Stimulated activated CD8-positive, alpha-beta memory T cell treated with anti-CD3 and anti-CD28 coated beads, Interleukin-7, amount 100 ng/mL, for 48 hours (primary cell): Measurements from ENCODE around the gene ZDHHC14.

ENCODE experiments used
- DNase-seq, 2 donors: peaks; one replicate each; pipeline ENCODE4 v3.0.0-alpha.2; 2020; ENCODE audit warnings: low read depth in 1 of 2; ENCODE audit errors: extremely low read depth in 1 of 2

Gene ZDHHC14

GRCh38 chr6:157653521-157653920 lies 272.5 kb downstream of the ZDHHC14 start:
- no peak for DNase-seq

DNA sequence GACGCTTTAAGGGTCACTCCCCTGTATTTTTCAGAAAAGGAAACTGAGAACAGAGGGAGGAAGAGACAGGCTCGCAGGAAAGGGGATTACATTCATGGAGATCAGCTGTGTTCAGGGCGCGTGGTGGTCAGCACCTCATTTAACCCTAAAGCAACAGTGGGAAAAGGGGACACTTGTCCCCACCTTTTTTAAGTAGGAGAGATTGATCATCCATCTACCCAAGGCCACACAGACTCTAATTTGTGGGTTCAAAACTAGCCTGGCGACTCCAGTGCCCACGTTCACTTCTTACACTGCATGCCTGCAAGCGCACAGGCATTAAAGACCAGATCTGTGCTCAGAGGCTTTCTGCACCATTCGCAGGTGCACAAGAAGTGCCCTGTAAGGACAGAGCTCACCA lies 274.1 kb downstream of the ZDHHC14 start:
- DNase-seq = no peak

DNA sequence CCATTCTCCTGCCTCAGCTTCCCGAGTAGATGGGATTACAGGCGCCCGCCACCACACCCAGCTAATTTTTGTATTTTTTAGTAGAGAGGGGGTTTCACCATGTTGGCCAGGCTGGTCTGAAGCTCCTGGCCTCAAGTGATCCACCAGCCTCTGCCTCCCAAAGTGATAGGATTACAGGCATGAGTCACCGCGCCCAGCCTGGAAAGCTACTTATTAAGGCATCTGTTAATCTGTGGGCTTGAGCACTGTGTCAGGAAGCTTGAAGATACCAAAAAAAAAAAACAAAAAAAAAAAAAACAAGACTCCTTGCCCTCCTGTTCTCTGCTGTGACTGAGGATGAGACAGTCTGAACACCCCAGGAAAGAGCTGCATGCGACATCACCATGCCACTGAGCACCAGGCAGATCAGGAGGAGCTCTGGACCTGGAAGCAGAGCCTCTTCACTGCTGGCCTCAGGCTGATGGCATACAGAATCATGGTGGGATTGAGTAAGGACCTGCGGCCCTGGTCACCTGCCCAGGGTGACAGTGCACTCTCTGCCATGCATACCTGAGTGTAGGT lies 275.5 kb downstream of the ZDHHC14 start:
- no peak for DNase-seq

DNA sequence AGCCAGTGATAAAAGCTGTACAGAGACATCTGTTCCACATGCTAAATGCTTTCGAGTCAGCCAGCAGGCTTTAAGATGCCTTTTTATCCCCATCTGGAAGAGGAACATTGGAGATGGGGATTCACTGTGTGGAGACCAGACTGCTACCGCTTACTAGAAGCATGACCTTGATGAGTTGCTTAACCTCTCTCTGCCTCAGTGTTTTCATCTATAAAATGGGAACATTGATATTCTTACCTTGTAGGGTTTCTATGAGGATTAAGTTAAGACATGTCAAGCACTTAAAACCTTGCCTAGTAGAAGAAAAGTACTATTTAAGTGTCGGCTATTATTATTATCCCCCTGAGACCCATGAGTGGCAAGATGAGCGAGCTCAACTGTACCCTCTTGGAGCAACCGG lies 276.8 kb downstream of the ZDHHC14 start:
- DNase-seq = no peak

- no peak for DNase-seq
Measured at GRCh38 chr6:157658301-157658700, 277.3 kb downstream of the ZDHHC14 start.

DNA sequence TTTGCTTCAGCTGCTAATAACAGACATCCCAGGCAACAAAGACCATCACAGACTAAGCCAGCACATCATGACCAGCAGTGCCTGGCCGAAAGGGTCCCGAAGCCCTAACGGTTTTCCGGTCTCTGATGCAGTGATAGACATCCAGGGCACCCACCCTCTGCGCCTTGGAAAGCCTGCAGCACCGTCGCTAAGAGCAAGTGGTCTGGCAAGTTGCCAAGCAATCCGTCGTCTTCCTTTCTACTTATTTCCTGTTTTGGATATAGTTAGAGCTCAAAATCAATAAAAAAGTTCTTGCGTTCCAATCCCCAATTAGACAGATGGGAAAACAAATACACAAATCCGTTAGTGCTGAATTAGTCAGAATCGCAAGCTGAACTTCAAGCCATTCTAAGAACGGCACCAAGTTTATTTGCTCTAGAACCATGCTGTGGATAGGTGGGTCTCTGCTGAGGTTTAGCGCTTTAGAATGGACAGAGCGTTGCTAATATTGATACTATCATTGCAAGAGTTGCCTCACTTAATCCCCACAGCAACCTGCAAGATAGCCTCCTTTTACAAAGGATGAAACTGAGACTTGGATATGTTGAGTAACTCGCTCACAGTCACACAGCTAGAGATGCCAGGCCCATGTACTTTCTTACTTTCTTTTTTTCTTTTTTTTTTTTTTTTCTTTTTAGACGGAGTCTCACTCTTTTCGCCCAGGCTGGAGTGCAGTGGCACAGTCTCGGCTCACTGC lies 278.7 kb downstream of the ZDHHC14 start:
- no peak for DNase-seq

DNA sequence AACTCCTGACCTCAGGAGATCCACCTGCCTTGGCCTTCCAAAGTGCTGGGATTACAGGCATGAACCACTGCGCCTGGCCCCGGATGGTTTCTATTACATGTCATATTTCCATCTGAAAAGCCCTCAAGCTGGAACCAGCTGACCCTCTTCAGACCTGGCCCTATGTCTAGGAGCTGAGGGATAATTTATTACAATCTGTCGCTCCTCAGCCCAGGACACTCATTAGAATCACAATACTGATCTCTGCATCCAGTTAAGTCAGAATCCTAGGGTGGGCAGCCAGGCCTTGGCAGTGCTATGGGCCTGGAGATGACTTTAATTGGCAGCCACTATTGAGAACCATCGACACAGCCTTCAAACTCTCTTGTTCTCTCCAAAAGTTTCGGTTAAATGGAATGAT lies 279.4 kb downstream of the ZDHHC14 start:
- no peak for DNase-seq

- no peak for DNase-seq
Measured at GRCh38 chr6:157661652-157662051, 280.7 kb downstream of the ZDHHC14 start.

DNA sequence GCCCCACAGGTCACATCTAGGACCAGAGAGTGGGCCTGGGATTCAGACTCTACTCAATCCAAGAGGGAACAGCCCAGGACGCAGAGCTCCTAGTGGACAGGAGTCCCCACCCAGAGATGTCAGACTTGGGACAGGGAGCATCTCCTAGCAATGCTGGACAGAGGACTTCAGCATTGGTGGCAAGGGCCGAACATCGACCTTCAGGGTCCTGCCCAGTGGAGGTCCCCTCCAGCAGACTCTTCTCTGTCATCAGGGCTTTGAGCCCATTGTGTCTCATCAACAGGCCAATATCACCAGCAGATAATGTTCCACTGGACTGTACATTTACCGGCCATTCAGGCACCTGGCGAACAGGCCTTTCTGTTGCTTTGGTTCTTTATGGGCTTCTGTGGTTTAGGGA lies 282.3 kb downstream of the ZDHHC14 start:
- DNase-seq = no peak

- DNase-seq = no peak
Measured at GRCh38 chr6:157665180-157665579, 284.2 kb downstream of the ZDHHC14 start.

DNA sequence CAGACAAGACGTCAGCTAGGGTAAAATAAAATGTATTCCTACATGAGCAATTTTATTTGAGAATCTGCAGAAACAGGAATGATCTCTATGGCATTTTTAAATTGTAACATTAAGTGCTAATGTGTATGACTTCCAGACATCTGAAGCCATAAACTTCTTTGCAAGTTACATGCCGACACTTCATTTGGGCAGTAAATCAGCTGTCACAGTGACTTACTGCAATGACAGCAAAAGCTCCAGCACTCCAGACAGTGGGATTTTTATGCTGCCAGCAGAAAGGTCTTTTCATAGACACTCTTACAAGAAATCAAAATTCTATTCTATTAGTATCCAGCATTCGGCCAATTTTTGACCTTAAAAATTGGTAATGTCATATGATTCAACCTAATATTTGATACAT lies 285.7 kb downstream of the ZDHHC14 start:
- no peak for DNase-seq

GRCh38 chr6:157667211-157668008 lies 286.4 kb downstream of the ZDHHC14 start:
- peak in 1 of 2 donors; percentile 20 for DNase-seq

- no peak for DNase-seq
Measured at GRCh38 chr6:157668009-157668401, 287.0 kb downstream of the ZDHHC14 start.

- DNase-seq = no peak
Measured at GRCh38 chr6:157668713-157669112, 287.7 kb downstream of the ZDHHC14 start.

DNA sequence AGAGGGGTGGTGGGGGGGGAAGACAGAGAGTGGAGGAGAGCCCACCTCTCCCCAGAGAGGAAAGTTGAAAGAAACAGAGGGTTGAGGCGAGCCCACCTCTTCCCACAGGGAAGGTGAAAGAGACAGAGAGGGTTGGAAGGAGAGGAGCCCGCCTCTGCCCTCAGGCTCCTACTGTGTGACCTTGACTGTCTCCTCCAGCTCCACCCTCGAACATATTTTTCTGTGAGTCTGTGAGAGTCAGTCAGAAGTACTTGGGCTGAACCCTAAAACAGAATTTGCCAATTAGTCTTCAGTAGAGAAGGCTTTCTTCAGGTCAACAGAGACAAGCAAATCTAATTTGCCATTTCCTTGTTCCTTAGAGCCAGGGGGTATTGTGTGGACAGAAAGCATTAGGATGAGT lies 288.3 kb downstream of the ZDHHC14 start:
- DNase-seq = no peak

DNA sequence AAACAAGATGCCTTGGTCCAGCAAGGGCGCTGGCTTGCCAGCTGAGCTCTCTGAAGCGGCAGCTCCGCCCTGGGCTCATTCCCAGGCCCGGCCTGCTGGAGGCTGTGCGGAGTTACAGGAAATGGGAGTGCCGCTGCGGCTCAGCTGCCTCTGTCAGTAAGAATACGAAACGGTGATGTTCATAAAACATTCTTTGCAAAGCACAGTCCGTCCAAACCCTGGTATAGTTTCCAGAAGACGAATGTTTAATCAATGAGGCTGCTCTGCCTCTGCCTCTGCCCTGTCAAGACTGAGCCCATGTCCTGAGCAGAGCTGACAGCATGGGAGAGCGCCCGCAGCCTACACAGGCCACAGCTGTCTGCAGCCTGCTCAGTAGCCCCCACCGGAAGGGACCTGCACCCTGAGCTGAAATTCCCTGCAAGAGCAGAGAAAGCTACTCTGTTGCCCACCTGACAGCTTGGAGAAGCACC lies 288.8 kb downstream of the ZDHHC14 start:
- DNase-seq = no peak

DNA sequence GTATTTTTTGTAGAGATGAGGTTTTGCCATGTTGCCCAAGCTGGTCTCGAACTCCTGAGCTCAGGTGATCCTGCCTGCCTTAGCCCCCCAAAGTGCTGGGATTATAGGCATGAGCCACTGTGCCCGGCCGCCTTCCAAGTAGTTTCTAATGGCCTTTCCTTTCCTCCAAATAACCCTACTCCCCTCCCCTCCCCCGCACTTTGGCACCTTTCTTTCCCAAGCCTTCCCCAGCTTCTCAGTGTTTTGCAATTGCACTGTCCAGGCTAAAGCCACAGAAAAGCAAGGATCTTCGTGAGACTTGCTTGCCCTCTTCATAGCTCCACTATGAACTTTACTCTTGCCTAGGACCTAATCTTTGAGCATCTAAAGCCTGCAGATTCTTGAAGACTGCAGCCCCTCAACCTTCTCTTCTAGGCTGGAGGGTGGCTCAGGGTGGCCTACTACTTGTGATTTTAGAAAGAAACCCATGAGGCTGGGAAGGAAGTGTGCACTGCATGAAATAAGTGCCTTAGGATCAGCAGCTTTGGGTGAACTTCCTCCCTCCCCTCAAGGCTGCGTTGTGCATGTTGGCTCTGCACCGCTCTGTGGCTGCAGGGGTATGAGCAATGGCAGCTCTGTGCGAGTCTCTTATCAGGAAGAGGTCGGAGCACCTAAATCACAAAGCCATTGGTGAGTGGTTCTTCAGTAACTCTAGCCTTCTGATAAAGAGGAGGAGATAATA lies 289.6 kb downstream of the ZDHHC14 start:
- no peak for DNase-seq

- no peak for DNase-seq
Measured at GRCh38 chr6:157672726-157673412, 291.9 kb downstream of the ZDHHC14 start.

DNA sequence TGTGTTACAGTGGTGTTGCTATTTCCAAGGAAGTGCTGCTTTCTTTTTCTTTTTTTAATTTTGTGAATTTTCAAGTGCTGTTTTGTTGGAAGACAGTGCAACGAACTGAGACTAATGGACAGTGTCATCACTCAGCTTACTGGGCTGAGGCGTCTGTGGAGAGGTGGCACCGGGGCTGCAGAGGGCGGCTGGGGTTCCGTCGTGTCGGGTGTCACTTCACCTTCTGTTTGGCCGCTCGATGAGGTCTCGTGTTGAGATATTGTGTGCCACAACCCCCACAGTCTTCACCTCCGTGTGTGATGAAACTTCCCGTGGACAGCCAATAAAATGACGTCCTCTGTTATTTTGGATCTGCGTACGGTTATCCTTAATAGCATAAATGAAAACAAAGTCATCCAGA lies 292.6 kb downstream of the ZDHHC14 start:
- no peak for DNase-seq

- no peak for DNase-seq
Measured at GRCh38 chr6:157674061-157674460, 293.1 kb downstream of the ZDHHC14 start.

- no peak for DNase-seq
Measured at GRCh38 chr6:157675831-157676230, 294.8 kb downstream of the ZDHHC14 start.
